ENCODE results near the gene KCNK7. TPM values are rescaled to one million over a fixed set of nuclear protein-coding genes. Genes with fewer than 3 reads are reported as not detected.

The KCNK7 gene
- total RNA-seq, 1 experiment from 2014 or later: 0.58 TPM

GRCh38 chr11:65625628-65626342 is 30.2 kb upstream of the KCNK7 start:
- H3K9me2 ChIP-seq (replicated peaks; ENCODE audit: low read length): no peaks in the 10 kb centered on the region
- no peak for DNase-seq
- CTCF ChIA-PET: no interaction called here
- no peak overlapping the region for H3K27ac ChIP-seq (ENCODE audit: low read length)
- H3K4me2 ChIP-seq (ENCODE audit: low read length): no peak overlapping the region
- H3K9me3 ChIP-seq (ENCODE audit: low read length): no peaks in the 10 kb centered on the region
- no peak overlapping the region for H2AFZ ChIP-seq (ENCODE audit: low read length)
- peak; percentile 66 for ATAC-seq
- POLR2A ChIA-PET (ENCODE audit: unreplicated experiment): no interaction called here
- no TSS peak for BruUV-seq (replicated peaks)
- intact Hi-C loops (cut with micrococcal nuclease): no loop called here
- H3K36me3 ChIP-seq (ENCODE audit: low read depth, low read length): peaks cover 67% of the 10 kb centered on the region
- TF ChIP-seq CTCF (conservative IDR thresholded peaks at IDR 0.05; ENCODE audit: low read depth, low read length): peak; percentile 62
- TF ChIP-seq EZH2 (IDR thresholded peaks at IDR 0.05; ENCODE audit: low read length, unreplicated experiment): no peak
- no peak for TF ChIP-seq EZH2phosphoT487 (IDR thresholded peaks at IDR 0.05; ENCODE audit: borderline replicate concordance, low read length)
- H3F3A ChIP-seq (ENCODE audit: low read length, unreplicated experiment): no peaks in the 10 kb centered on the region
- no peak overlapping the region for H3K4me3 ChIP-seq (ENCODE audit: low read length)
- H4K20me1 ChIP-seq (ENCODE audit: low read length): no peaks in the 10 kb centered on the region
- no peaks in the 10 kb centered on the region for H3K79me2 ChIP-seq (ENCODE audit: low read length)
- H3K9ac ChIP-seq (ENCODE audit: low read length): no peak overlapping the region
- H3K27me3 ChIP-seq (ENCODE audit: low read length): no peaks in the 10 kb centered on the region
- H3K4me1 ChIP-seq (ENCODE audit: insufficient read depth, low read length): no peaks in the 10 kb centered on the region

- no peak overlapping the region for H3K27ac ChIP-seq (ENCODE audit: low read length)
- H3K9me3 ChIP-seq (ENCODE audit: low read length): no peaks in the 10 kb centered on the region
- no peak for TF ChIP-seq EZH2phosphoT487 (IDR thresholded peaks at IDR 0.05; ENCODE audit: borderline replicate concordance, low read length)
- TF ChIP-seq CTCF (conservative IDR thresholded peaks at IDR 0.05; ENCODE audit: low read depth, low read length): no peak
- TF ChIP-seq EZH2 (IDR thresholded peaks at IDR 0.05; ENCODE audit: low read length, unreplicated experiment): no peak
- H3K4me2 ChIP-seq (ENCODE audit: low read length): no peak overlapping the region
- no peaks in the 10 kb centered on the region for H3K79me2 ChIP-seq (ENCODE audit: low read length)
- no peaks in the 10 kb centered on the region for H3K4me1 ChIP-seq (ENCODE audit: insufficient read depth, low read length)
- H4K20me1 ChIP-seq (ENCODE audit: low read length): no peaks in the 10 kb centered on the region
- POLR2A ChIA-PET (ENCODE audit: unreplicated experiment): no interaction called here
- H3K27me3 ChIP-seq (ENCODE audit: low read length): no peaks in the 10 kb centered on the region
- H3K9ac ChIP-seq (ENCODE audit: low read length): no peak overlapping the region
- BruUV-seq (replicated peaks): no TSS peak
- H3K4me3 ChIP-seq (ENCODE audit: low read length): no peak overlapping the region
- ATAC-seq (no peak), DNase-seq (no peak)
- intact Hi-C loops (cut with micrococcal nuclease): no loop called here
- no peak overlapping the region for H2AFZ ChIP-seq (ENCODE audit: low read length)
- CTCF ChIA-PET: interaction anchor here (0.6 kb wide), 1 partner anchor 78 kb away, joined by 4 read pairs; no protein-coding TSS in a partner anchor
- H3K9me2 ChIP-seq (replicated peaks; ENCODE audit: low read length): no peaks in the 10 kb centered on the region
- no peaks in the 10 kb centered on the region for H3F3A ChIP-seq (ENCODE audit: low read length, unreplicated experiment)
- peaks cover 62% of the 10 kb centered on the region for H3K36me3 ChIP-seq (ENCODE audit: low read depth, low read length)
These were observed 29.5 kb upstream of the KCNK7 start for GRCh38 chr11:65624931-65625627.
